SK-N-SH (cell line): ENCODE measurements around the gene NALF2. TPM values are rescaled to one million over a fixed set of nuclear protein-coding genes. Genes with fewer than 3 reads are reported as not detected.

ENCODE experiments used
- CTCF ChIA-PET: fragments of 300-600, 350-600 bp; formaldehyde crosslinking; extraction: SDS; loops from one replicate; lab custom pipeline; 2021; lab: Yijun Ruan, JAX
- POLR2A ChIA-PET: fragments of 350-600 bp; sonication (Branson Sonifier 250); formaldehyde crosslinking; extraction: SDS; loops from one replicate; lab custom pipeline; 2020; ENCODE audit warnings: antibody characterized with exemption, inconsistent platforms; lab: Yijun Ruan, JAX
- DNase-seq: peaks from one replicate; pipeline ENCODE4 v3.0.0; 2012
- H2AFZ ChIP-seq: fragments of 200-600 bp; sonication (generic); 2 replicates; pipeline ENCODE4 v1.8.1; 2016; ENCODE audit warnings: antibody characterized with exemption, mild to moderate bottlenecking, low read depth
- H3F3A ChIP-seq: fragments of 200-600 bp; sonication (generic); replicated peaks from 2 replicates; pipeline ENCODE3; 2016; ENCODE audit warnings: antibody characterized with exemption, mild to moderate bottlenecking; ENCODE audit not compliant: insufficient read depth
- H3K27ac ChIP-seq, 2 experiments: fragments of 200-500 bp in 1 of 2; fragments of 200-600 bp in 1 of 2; sonication (Bioruptor generic) in 1 of 2; sonication (generic), shearing (Covaris generic) in 1 of 2; 2 replicates each; pipeline versions ENCODE4 v1.5.1 to v1.6.1; 2014 to 2016; ENCODE audit warnings: low read depth in 2 of 2, inconsistent platforms in 1 of 2, low read length in 1 of 2, mild to moderate bottlenecking in 1 of 2, mixed read lengths in 1 of 2
- H3K27me3 ChIP-seq: fragments of 200-600 bp; sonication (generic), shearing (Covaris generic); 2 replicates; pipeline ENCODE4 v1.6.1; 2016; ENCODE audit warnings: mixed run types; ENCODE audit not compliant: insufficient read depth
- H3K36me3 ChIP-seq, 2 experiments: fragments of 200-500 bp in 1 of 2; fragments of 200-600 bp in 1 of 2; sonication (Bioruptor generic) in 1 of 2; sonication (generic) in 1 of 2; replicated peaks in 1 of 2; 2 replicates each; pipeline versions ENCODE3 to v1.5.1; 2014 to 2016; ENCODE audit warnings: low read length in 1 of 2, mild to moderate bottlenecking in 1 of 2; ENCODE audit not compliant: insufficient read depth in 2 of 2, control insufficient read depth in 1 of 2
- H3K4me1 ChIP-seq, 2 experiments: fragments of 200-500 bp in 1 of 2; fragments of 200-600 bp in 1 of 2; sonication (Bioruptor generic) in 1 of 2; sonication (generic), shearing (Covaris generic) in 1 of 2; 2 replicates each; pipeline versions ENCODE4 v1.5.1 to v1.6.1; 2014 to 2016; ENCODE audit warnings: low read depth in 1 of 2, low read length in 1 of 2, mixed run types in 1 of 2; ENCODE audit not compliant: insufficient read depth in 2 of 2, control insufficient read depth in 1 of 2
- H3K4me2 ChIP-seq: fragments of 200-600 bp; sonication (generic), shearing (Covaris generic); 2 replicates; pipeline ENCODE4 v1.6.1; 2017; ENCODE audit warnings: mixed run types
- H3K4me3 ChIP-seq, 2 experiments: fragments of 200-500 bp in 1 of 2; fragments of 200-600 bp in 1 of 2; sonication (Bioruptor generic) in 1 of 2; sonication (generic), shearing (Covaris generic) in 1 of 2; 2 replicates each; pipeline versions ENCODE4 v1.5.1 to v1.8.1; 2014 to 2016; ENCODE audit warnings: low read depth in 2 of 2, inconsistent platforms in 1 of 2, low read length in 1 of 2, mild to moderate bottlenecking in 1 of 2, mixed read lengths in 1 of 2, moderate library complexity in 1 of 2
- H3K79me2 ChIP-seq: fragments of 200-600 bp; sonication (generic); 2 replicates; pipeline ENCODE4 v1.8.1; 2017; ENCODE audit warnings: mild to moderate bottlenecking; ENCODE audit not compliant: insufficient read depth
- H3K9ac ChIP-seq: fragments of 200-600 bp; sonication (generic); 2 replicates; pipeline ENCODE4 v1.6.1; 2017; ENCODE audit warnings: mixed run types
- H3K9me2 ChIP-seq: fragments of 200-600 bp; sonication (generic); 2 replicates; pipeline ENCODE4 v1.6.1; 2017; ENCODE audit warnings: mixed run types
- H3K9me3 ChIP-seq: fragments of 200-600 bp; sonication (generic); 2 replicates; pipeline ENCODE4 v1.6.1; 2017; ENCODE audit warnings: mixed run types, mild to moderate bottlenecking, moderate library complexity
- H4K20me1 ChIP-seq: fragments of 200-600 bp; sonication (generic); 2 replicates; pipeline ENCODE4 v1.6.1; 2017; ENCODE audit warnings: mild to moderate bottlenecking, mixed run types; ENCODE audit not compliant: insufficient read depth
- EP300 ChIP-seq, 2 experiments: IDR thresholded peaks; 2 replicates each; pipeline versions ENCODE4 v1.4.0 to v1.6.1; 2012; ENCODE audit warnings: borderline replicate concordance in 1 of 2, low read depth in 1 of 2, low read length in 1 of 2
- GATA2 ChIP-seq: sonication (generic); formaldehyde crosslinking; IDR thresholded peaks from 2 replicates; pipeline ENCODE4 v1.5.0; 2020; ENCODE audit warnings: mild to moderate bottlenecking, missing genetic modification reagents
- JUND ChIP-seq: IDR thresholded peaks from 2 replicates; pipeline ENCODE4 v1.4.0; 2012
- MEF2A ChIP-seq: IDR thresholded peaks from 2 replicates; pipeline ENCODE4 v1.4.0; 2012; ENCODE audit warnings: low read depth, borderline replicate concordance
- NRF1 ChIP-seq: IDR thresholded peaks from 2 replicates; pipeline ENCODE4 v1.6.1; 2012; ENCODE audit warnings: low read depth, mild to moderate bottlenecking, low read length
- RAD21 ChIP-seq: IDR thresholded peaks from 2 replicates; pipeline ENCODE4 v1.6.1; 2012; ENCODE audit warnings: mild to moderate bottlenecking, low read length
- SIN3A ChIP-seq: IDR thresholded peaks from 2 replicates; pipeline ENCODE4 v1.6.1; 2012; ENCODE audit warnings: low read depth, mild to moderate bottlenecking, low read length, moderate library complexity, borderline replicate concordance
- SMC3 ChIP-seq: IDR thresholded peaks from 2 replicates; pipeline ENCODE4 v1.6.1; 2012; ENCODE audit warnings: low read depth, low read length, improper control_type of control experiment
- TAF1 ChIP-seq: IDR thresholded peaks from 2 replicates; pipeline ENCODE4 v1.6.1; 2012; ENCODE audit warnings: low read depth, mild to moderate bottlenecking, low read length, moderate library complexity, borderline replicate concordance
- YY1 ChIP-seq: IDR thresholded peaks from 2 replicates; pipeline ENCODE4 v1.4.0; 2012; ENCODE audit warnings: low read depth, mild to moderate bottlenecking
- WGBS: methylation state at CpG from one replicate; pipeline ENCODE4 v1.1.6; 2017; ENCODE audit warnings: low lambda C conversion rate; 5-methylcytosine and 5-hydroxymethylcytosine counted together
- polyA plus RNA-seq, 3 experiments: library from polyadenylated mRNA; depleted of rRNA; stranded (reverse); fragments of >200 nt; gene quantifications; 2 replicates each; pipeline ENCODE4 v1.2.3, GENCODE V29; 2012
- TF ChIP-seq, protein P1 (sequence below): fragments of 200-600 bp; sonication (generic); IDR thresholded peaks from 2 replicates; pipeline ENCODE4 v1.6.1; 2017; ENCODE audit warnings: antibody characterized with exemption, mild to moderate bottlenecking, moderate library complexity
- TF ChIP-seq, protein P2 (sequence below): IDR thresholded peaks from 2 replicates; pipeline ENCODE4 v1.4.0; 2012; ENCODE audit warnings: low read depth, borderline replicate concordance
- TF ChIP-seq, protein P3 (sequence below): fragments of 150-350 bp; IDR thresholded peaks from 2 replicates; pipeline ENCODE4 v1.6.1; 2016; ENCODE audit warnings: mild to moderate bottlenecking, low read depth, low read length

Gene NALF2
- polyA plus RNA-seq, 1 of the 3 experiments (the other 2 are of a cell fraction), result 0.02 TPM

DNA sequence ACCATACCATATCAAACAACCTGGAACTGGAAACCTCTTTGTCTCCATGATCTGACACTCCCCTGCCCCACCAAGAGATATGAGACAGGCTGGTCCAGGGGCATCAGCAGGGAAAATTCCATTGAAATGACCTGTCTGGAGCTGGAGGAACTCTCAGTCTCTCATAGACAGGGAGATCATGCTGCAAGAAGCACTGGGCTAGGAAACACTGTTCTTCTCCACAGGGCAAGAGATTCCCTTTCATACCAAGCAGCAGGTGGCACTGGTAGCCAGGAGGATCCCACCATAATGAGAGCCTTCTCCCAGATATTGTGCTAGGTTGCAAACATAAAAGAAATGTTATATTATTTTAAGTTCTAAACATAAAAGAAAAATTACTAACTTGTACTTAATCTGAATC is 14.5 kb upstream of the NALF2 start:
- Histone ChIP-seq H3K79me2 (no peaks in the 10 kb centered on the region), H3K4me3 (no peak overlapping the region), H3K4me2 (no peak overlapping the region)
- POLR2A ChIA-PET, result no interaction called here
- CTCF ChIA-PET, result no interaction called here
- TF ChIP-seq EP300 (IDR thresholded peaks at IDR 0.05; ENCODE audit: borderline replicate concordance in 1 of 2, low read depth in 1 of 2, low read length in 1 of 2), result no peak
- no peak for TF ChIP-seq JUND
- TF ChIP-seq MEF2A, result no peak
- TF ChIP-seq, all 33 proteins: peak for 0
- H3K27me3 ChIP-seq, result no peaks in the 10 kb centered on the region
- H3K36me3 ChIP-seq, result no peaks in the 10 kb centered on the region
- DNase-seq, result no peak
- H3K9ac ChIP-seq, result no peak overlapping the region
- no peaks in the 10 kb centered on the region for H3K4me1 ChIP-seq
- no peaks in the 10 kb centered on the region for H4K20me1 ChIP-seq
- H3K27ac ChIP-seq, result no peak overlapping the region
- H3F3A ChIP-seq, result no peaks in the 10 kb centered on the region
- H2AFZ ChIP-seq, result no peak overlapping the region
- H3K9me2 ChIP-seq, result no peaks in the 10 kb centered on the region
- no peaks in the 10 kb centered on the region for H3K9me3 ChIP-seq

DNA sequence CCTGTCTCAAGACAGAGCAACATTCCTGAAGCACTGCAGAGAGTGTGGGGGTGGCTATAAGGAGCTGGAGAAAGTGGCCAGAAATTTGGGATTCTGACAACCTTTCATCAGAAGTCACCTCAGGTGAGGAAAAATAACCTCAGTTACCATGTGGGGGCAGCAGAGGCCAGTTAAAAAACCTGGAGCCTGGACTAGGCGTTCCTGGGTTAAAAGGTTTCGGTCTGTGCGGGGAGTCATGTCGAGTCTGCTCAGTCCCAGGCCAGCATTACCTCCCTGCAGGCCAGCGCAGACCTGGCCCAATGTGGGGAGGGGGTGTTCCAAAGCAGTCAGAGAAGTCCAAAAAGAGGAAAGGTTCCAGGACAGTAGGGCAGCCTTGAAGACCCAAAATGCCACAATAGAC is 10.9 kb upstream of the NALF2 start:
- TF ChIP-seq NRF1 (no peak), TAF1 (no peak), GATA2 (CRISPR knock-in tag) (no peak), SIN3A (no peak), RAD21 (peak; percentile 75), SMC3 (peak; percentile 24; the same call in 1 of the 2 replicates)
- TF ChIP-seq, protein P1, sequence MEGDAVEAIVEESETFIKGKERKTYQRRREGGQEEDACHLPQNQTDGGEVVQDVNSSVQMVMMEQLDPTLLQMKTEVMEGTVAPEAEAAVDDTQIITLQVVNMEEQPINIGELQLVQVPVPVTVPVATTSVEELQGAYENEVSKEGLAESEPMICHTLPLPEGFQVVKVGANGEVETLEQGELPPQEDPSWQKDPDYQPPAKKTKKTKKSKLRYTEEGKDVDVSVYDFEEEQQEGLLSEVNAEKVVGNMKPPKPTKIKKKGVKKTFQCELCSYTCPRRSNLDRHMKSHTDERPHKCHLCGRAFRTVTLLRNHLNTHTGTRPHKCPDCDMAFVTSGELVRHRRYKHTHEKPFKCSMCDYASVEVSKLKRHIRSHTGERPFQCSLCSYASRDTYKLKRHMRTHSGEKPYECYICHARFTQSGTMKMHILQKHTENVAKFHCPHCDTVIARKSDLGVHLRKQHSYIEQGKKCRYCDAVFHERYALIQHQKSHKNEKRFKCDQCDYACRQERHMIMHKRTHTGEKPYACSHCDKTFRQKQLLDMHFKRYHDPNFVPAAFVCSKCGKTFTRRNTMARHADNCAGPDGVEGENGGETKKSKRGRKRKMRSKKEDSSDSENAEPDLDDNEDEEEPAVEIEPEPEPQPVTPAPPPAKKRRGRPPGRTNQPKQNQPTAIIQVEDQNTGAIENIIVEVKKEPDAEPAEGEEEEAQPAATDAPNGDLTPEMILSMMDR, result peak; percentile 62
- H3K79me2 ChIP-seq, result no peaks in the 10 kb centered on the region
- ChIA-PET POLR2A (no interaction called here), CTCF (interaction anchor here (0.7 to 4.2 kb wide), 15 partner anchors 11 to 604 kb away, joined by 3 to 45 read pairs (median 4); partner anchors contain the start of gene NALF2)
- H4K20me1 ChIP-seq, result no peaks in the 10 kb centered on the region
- peak; percentile 45 for DNase-seq
- H3K9ac ChIP-seq, result no peak overlapping the region
- H3F3A ChIP-seq, result no peaks in the 10 kb centered on the region
- no peaks in the 10 kb centered on the region for H3K4me1 ChIP-seq
- no peak overlapping the region for H3K4me2 ChIP-seq
- WGBS, result 5% methylated on average over 4 of the region's 5 CpGs
- peak overlapping the region in 1 of 2 experiments; percentile 31; a peak in 1 of 4 replicates for H3K4me3 ChIP-seq
- no peaks in the 10 kb centered on the region for H3K9me3 ChIP-seq
- no peaks in the 10 kb centered on the region for H3K36me3 ChIP-seq
- no peak overlapping the region for H2AFZ ChIP-seq
- no peaks in the 10 kb centered on the region; the same call in 1 of the 2 replicates for H3K27me3 ChIP-seq
- H3K27ac ChIP-seq, result no peak overlapping the region
- no peaks in the 10 kb centered on the region for H3K9me2 ChIP-seq

DNA sequence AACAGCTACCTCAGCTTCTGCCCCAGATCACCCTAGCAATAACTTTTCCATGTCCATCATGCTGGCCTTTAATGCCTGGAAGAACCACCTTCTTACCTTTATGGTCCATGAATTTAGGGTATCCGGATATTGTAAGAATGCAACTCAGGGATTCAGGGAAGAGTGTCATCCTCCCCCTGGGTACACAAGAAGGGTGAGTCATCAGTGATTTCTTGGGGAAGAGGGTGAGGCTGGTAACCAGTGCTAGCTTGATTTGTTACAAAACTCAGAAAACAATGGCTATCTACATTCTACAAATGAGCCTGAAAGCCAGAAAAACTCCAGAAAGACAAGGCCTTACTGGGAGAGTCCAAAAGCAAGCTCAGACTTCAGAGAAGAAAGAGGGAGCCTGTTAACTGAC is 10.4 kb upstream of the NALF2 start:
- H3K9ac ChIP-seq, result no peak overlapping the region
- H3K27me3 ChIP-seq, result no peaks in the 10 kb centered on the region; the same call in 1 of the 2 replicates
- TF ChIP-seq, protein P2, sequence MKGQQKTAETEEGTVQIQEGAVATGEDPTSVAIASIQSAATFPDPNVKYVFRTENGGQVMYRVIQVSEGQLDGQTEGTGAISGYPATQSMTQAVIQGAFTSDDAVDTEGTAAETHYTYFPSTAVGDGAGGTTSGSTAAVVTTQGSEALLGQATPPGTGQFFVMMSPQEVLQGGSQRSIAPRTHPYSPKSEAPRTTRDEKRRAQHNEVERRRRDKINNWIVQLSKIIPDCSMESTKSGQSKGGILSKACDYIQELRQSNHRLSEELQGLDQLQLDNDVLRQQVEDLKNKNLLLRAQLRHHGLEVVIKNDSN, result no peak
- TF ChIP-seq, protein P3, sequence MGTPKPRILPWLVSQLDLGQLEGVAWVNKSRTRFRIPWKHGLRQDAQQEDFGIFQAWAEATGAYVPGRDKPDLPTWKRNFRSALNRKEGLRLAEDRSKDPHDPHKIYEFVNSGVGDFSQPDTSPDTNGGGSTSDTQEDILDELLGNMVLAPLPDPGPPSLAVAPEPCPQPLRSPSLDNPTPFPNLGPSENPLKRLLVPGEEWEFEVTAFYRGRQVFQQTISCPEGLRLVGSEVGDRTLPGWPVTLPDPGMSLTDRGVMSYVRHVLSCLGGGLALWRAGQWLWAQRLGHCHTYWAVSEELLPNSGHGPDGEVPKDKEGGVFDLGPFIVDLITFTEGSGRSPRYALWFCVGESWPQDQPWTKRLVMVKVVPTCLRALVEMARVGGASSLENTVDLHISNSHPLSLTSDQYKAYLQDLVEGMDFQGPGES, result no peak
- TF ChIP-seq YY1, result no peak
- TF ChIP-seq, all 33 proteins: peak for 0
- Histone ChIP-seq H3F3A (no peaks in the 10 kb centered on the region), H3K79me2 (no peaks in the 10 kb centered on the region), H3K9me2 (no peaks in the 10 kb centered on the region), H3K4me3 (no peak overlapping the region), H3K36me3 (no peaks in the 10 kb centered on the region), H3K9me3 (no peaks in the 10 kb centered on the region), H3K4me2 (no peak overlapping the region), H2AFZ (no peak overlapping the region), H4K20me1 (no peaks in the 10 kb centered on the region), H3K4me1 (no peaks in the 10 kb centered on the region), H3K27ac (no peak overlapping the region)
- no peak for DNase-seq
- ChIA-PET CTCF (interaction anchor here (1.4 to 4.2 kb wide), 7 partner anchors 10 to 589 kb away, joined by 3 to 45 read pairs (median 7); partner anchors contain the start of gene NALF2), POLR2A (no interaction called here)
- WGBS, result 33% methylated on average over 1 of the region's 1 CpG
